ENCODE results near the gene SEC23A.
A peak's percentile ranks its signal among the peaks of the same experiment; 100 is the strongest.
"Not testable (repeated sequence)": the region's sequence is repeated elsewhere in the genome, so short reads cannot be mapped to it uniquely, and the experiment has no call there.

Gene SEC23A

GRCh38 chr14:39029789-39030188, 73.2 kb downstream of the SEC23A start:
- H3K36me3 ChIP-seq (ENCODE audit: insufficient read depth, low read length), result peaks cover 6% of the 10 kb centered on the region; the same call in 1 of the 2 replicates
- H3K4me1 ChIP-seq (ENCODE audit: insufficient read depth, low read length), result no peaks in the 10 kb centered on the region
- no peaks in the 10 kb centered on the region for H3K9me3 ChIP-seq (ENCODE audit: control insufficient read depth, insufficient read depth, low read length)
- no peak overlapping the region for H3K9ac ChIP-seq (ENCODE audit: low read depth, low read length)

GRCh38 chr14:39028620-39029019, 74.4 kb downstream of the SEC23A start:
- Histone ChIP-seq H3K9me3 (ENCODE audit: control insufficient read depth, insufficient read depth, low read length) (no peaks in the 10 kb centered on the region), H3K4me1 (ENCODE audit: insufficient read depth, low read length) (no peaks in the 10 kb centered on the region), H3K9ac (ENCODE audit: low read depth, low read length) (no peak overlapping the region), H3K36me3 (ENCODE audit: insufficient read depth, low read length) (peaks cover 3% of the 10 kb centered on the region; the same call in 1 of the 2 replicates)

GRCh38 chr14:39025810-39026627, 77.0 kb downstream of the SEC23A start:
- H3K9me3 ChIP-seq (ENCODE audit: control insufficient read depth, insufficient read depth, low read length), result no peaks in the 10 kb centered on the region
- H3K4me1 ChIP-seq (ENCODE audit: insufficient read depth, low read length), result no peaks in the 10 kb centered on the region
- H3K36me3 ChIP-seq (ENCODE audit: insufficient read depth, low read length), result no peaks in the 10 kb centered on the region; the same call in 1 of the 2 replicates
- H3K9ac ChIP-seq (ENCODE audit: low read depth, low read length), result no peak overlapping the region

- Histone ChIP-seq H3K4me1 (ENCODE audit: insufficient read depth, low read length) (no peaks in the 10 kb centered on the region), H3K9ac (ENCODE audit: low read depth, low read length) (no peak overlapping the region), H3K9me3 (ENCODE audit: control insufficient read depth, insufficient read depth, low read length) (no peaks in the 10 kb centered on the region), H3K36me3 (ENCODE audit: insufficient read depth, low read length) (no peaks in the 10 kb centered on the region; the same call in 1 of the 2 replicates)
Observed at GRCh38 chr14:39025250-39025809, 77.7 kb downstream of the SEC23A start.

GRCh38 chr14:39023939-39024871, 78.8 kb downstream of the SEC23A start:
- no peak overlapping the region for H3K9ac ChIP-seq (ENCODE audit: low read depth, low read length)
- H3K4me1 ChIP-seq (ENCODE audit: insufficient read depth, low read length), result no peaks in the 10 kb centered on the region

GRCh38 chr14:39017096-39018016, 85.7 kb downstream of the SEC23A start:
- not testable (repeated sequence) for H3K9me3 ChIP-seq (ENCODE audit: control insufficient read depth, insufficient read depth, low read length); H3K36me3 ChIP-seq (ENCODE audit: insufficient read depth, low read length); H3K4me1 ChIP-seq (ENCODE audit: insufficient read depth, low read length)
- H3K9ac ChIP-seq (ENCODE audit: low read depth, low read length), result peak overlapping the region; percentile 66

More at GRCh38 chr14:39023939-39024871, 78.8 kb downstream of the SEC23A start:
- Histone ChIP-seq H3K36me3 (ENCODE audit: insufficient read depth, low read length) (no peaks in the 10 kb centered on the region), H3K9me3 (ENCODE audit: control insufficient read depth, insufficient read depth, low read length) (no peaks in the 10 kb centered on the region)

GRCh38 chr14:39016733-39017095, 86.3 kb downstream of the SEC23A start:
- no peaks in the 10 kb centered on the region for H3K4me1 ChIP-seq (ENCODE audit: insufficient read depth, low read length)
- H3K36me3 ChIP-seq (ENCODE audit: insufficient read depth, low read length), result no peaks in the 10 kb centered on the region
- peak overlapping the region; percentile 66 for H3K9ac ChIP-seq (ENCODE audit: low read depth, low read length)
- no peaks in the 10 kb centered on the region for H3K9me3 ChIP-seq (ENCODE audit: control insufficient read depth, insufficient read depth, low read length)

GRCh38 chr14:39015964-39016577, 87.0 kb downstream of the SEC23A start:
- no peaks in the 10 kb centered on the region for H3K36me3 ChIP-seq (ENCODE audit: insufficient read depth, low read length)
- no peaks in the 10 kb centered on the region for H3K4me1 ChIP-seq (ENCODE audit: insufficient read depth, low read length)

GRCh38 chr14:39015360-39015961, 87.6 kb downstream of the SEC23A start:
- Histone ChIP-seq H3K9ac (ENCODE audit: low read depth, low read length) (no peak overlapping the region), H3K4me1 (ENCODE audit: insufficient read depth, low read length) (no peaks in the 10 kb centered on the region), H3K9me3 (ENCODE audit: control insufficient read depth, insufficient read depth, low read length) (no peaks in the 10 kb centered on the region), H3K36me3 (ENCODE audit: insufficient read depth, low read length) (no peaks in the 10 kb centered on the region)

More at GRCh38 chr14:39015964-39016577, 87.0 kb downstream of the SEC23A start:
- Histone ChIP-seq H3K9me3 (ENCODE audit: control insufficient read depth, insufficient read depth, low read length) (no peaks in the 10 kb centered on the region), H3K9ac (ENCODE audit: low read depth, low read length) (no peak overlapping the region)

- H3K4me1 ChIP-seq (ENCODE audit: insufficient read depth, low read length), result no peaks in the 10 kb centered on the region
- no peaks in the 10 kb centered on the region for H3K36me3 ChIP-seq (ENCODE audit: insufficient read depth, low read length)
- H3K9ac ChIP-seq (ENCODE audit: low read depth, low read length), result no peak overlapping the region
- no peaks in the 10 kb centered on the region for H3K9me3 ChIP-seq (ENCODE audit: control insufficient read depth, insufficient read depth, low read length)
Observed at GRCh38 chr14:39014460-39014859, 88.6 kb downstream of the SEC23A start.

- not testable (repeated sequence) for H3K4me1 ChIP-seq (ENCODE audit: insufficient read depth, low read length); H3K9me3 ChIP-seq (ENCODE audit: control insufficient read depth, insufficient read depth, low read length); H3K36me3 ChIP-seq (ENCODE audit: insufficient read depth, low read length); H3K9ac ChIP-seq (ENCODE audit: low read depth, low read length)
Observed at GRCh38 chr14:39008965-39009364, 94.1 kb downstream of the SEC23A start.

- H3K9me3 ChIP-seq (ENCODE audit: control insufficient read depth, insufficient read depth, low read length), result no peaks in the 10 kb centered on the region
- no peaks in the 10 kb centered on the region for H3K4me1 ChIP-seq (ENCODE audit: insufficient read depth, low read length)
- no peak overlapping the region for H3K9ac ChIP-seq (ENCODE audit: low read depth, low read length)
- no peaks in the 10 kb centered on the region for H3K36me3 ChIP-seq (ENCODE audit: insufficient read depth, low read length)
Observed at GRCh38 chr14:39006721-39007410, 96.2 kb downstream of the SEC23A start.

All from ES-I3 (cell line).